SU-DHL-6 (cell line): ENCODE data around the gene EMB.
"Not testable (repeated sequence)": the region's sequence is repeated elsewhere in the genome, so short reads cannot be mapped to it uniquely, and the experiment has no call there.

ENCODE experiments used
- EZH2phosphoT487 ChIP-seq: fragments of 200-600 bp; sonication (generic), shearing (Covaris generic); conservative IDR thresholded peaks from 2 replicates; pipeline ENCODE4 v1.6.1; 2018; ENCODE audit warnings: mild to moderate bottlenecking, antibody characterized with exemption, low read length, moderate library complexity, mixed read lengths
- TF ChIP-seq, protein P1 (sequence below): fragments of 200-600 bp; sonication (generic); IDR thresholded peaks from one replicate; pipeline ENCODE4 v1.5.1; 2017; ENCODE audit warnings: antibody characterized with exemption, mild to moderate bottlenecking, low read length, moderate library complexity; ENCODE audit not compliant: insufficient read depth, poor library complexity, severe bottlenecking

DNA sequence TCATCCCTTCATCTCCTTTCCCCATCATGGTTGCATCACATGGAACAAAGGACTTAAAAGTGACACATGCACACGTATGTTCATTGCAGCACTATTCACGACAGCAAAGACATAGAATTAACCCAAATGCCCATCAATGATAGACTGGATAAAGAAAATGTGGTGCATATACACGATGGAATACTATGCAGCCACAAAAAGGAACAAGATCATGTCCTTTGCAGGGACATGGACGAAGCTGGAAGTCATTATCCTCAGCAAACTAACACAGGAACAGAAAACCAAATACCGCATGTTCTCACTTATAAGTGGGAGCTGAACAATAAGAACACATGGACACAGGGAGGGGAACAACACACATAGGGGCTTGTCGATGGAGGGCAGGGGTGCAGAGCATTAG lies 21.4 kb downstream of the EMB start:
- TF ChIP-seq, protein P1, sequence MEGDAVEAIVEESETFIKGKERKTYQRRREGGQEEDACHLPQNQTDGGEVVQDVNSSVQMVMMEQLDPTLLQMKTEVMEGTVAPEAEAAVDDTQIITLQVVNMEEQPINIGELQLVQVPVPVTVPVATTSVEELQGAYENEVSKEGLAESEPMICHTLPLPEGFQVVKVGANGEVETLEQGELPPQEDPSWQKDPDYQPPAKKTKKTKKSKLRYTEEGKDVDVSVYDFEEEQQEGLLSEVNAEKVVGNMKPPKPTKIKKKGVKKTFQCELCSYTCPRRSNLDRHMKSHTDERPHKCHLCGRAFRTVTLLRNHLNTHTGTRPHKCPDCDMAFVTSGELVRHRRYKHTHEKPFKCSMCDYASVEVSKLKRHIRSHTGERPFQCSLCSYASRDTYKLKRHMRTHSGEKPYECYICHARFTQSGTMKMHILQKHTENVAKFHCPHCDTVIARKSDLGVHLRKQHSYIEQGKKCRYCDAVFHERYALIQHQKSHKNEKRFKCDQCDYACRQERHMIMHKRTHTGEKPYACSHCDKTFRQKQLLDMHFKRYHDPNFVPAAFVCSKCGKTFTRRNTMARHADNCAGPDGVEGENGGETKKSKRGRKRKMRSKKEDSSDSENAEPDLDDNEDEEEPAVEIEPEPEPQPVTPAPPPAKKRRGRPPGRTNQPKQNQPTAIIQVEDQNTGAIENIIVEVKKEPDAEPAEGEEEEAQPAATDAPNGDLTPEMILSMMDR, result not testable (repeated sequence)
- TF ChIP-seq EZH2phosphoT487, result not testable (repeated sequence)
